ENCODE measurements around the gene FARS2. TPM values are rescaled to one million over a fixed set of nuclear protein-coding genes. Genes with fewer than 3 reads are reported as not detected.

The FARS2 gene
- polyA plus RNA-seq, 1 donor (not counting 4 experiments of a cell fraction or from before 2014, with no cell fraction given): 21.3 TPM

GRCh38 chr6:5453546-5453945, 192.2 kb downstream of the FARS2 start:
- no peak overlapping the region for H3K9ac ChIP-seq (ENCODE audit: control insufficient read depth, extremely low read depth, insufficient read depth, low read length)
- no peak overlapping the region for H3K4me3 ChIP-seq (ENCODE audit: control insufficient read depth in 2 of 3, extremely low read depth in 1 of 3, insufficient read depth in 2 of 3, low read depth in 1 of 3, low read length in 3 of 3)
- H3K27ac ChIP-seq (ENCODE audit: control insufficient read depth, insufficient read depth, low read length): no peak overlapping the region
- H3K79me2 ChIP-seq (ENCODE audit: control insufficient read depth, insufficient read depth, low read length): no peaks in the 10 kb centered on the region
- no peaks in the 10 kb centered on the region for H3K9me3 ChIP-seq (ENCODE audit: control insufficient read depth, low read depth, low read length)
- dilution Hi-C loops (cut with MboI; ENCODE audit: extremely low pct_ligation_motif_present, low sequenced_read_pairs): no loop called here
- no peak for FAIRE-seq
- H3K4me1 ChIP-seq (ENCODE audit: control insufficient read depth, extremely low read depth, insufficient read depth, low read length): peaks cover 23% of the 10 kb centered on the region
- H2AFZ ChIP-seq (ENCODE audit: control insufficient read depth, low read length): no peak overlapping the region
- H3K36me3 ChIP-seq (ENCODE audit: control insufficient read depth in 2 of 2, extremely low read depth in 1 of 2, insufficient read depth in 2 of 2, low read length in 2 of 2): no peaks in the 10 kb centered on the region
- H4K20me1 ChIP-seq (ENCODE audit: control insufficient read depth, extremely low read depth, insufficient read depth, low read length): no peaks in the 10 kb centered on the region
- H3K4me2 ChIP-seq (ENCODE audit: control insufficient read depth, extremely low read depth, insufficient read depth, low read depth, low read length): no peak overlapping the region
- H3K27me3 ChIP-seq (ENCODE audit: control insufficient read depth, extremely low read depth, insufficient read depth, low read length): no peaks in the 10 kb centered on the region
- H3K9me1 ChIP-seq (ENCODE audit: control insufficient read depth, extremely low read depth, insufficient read depth, low read length): no peaks in the 10 kb centered on the region
- no peak for TF ChIP-seq EZH2 (IDR thresholded peaks at IDR 0.05; ENCODE audit: low read length)
- no peak for TF ChIP-seq CTCF (optimal IDR thresholded peaks at IDR 0.05 in 1 of 3, IDR thresholded peaks at IDR 0.05 in 1 of 3, conservative IDR thresholded peaks at IDR 0.05 in 1 of 3; ENCODE audit: extremely low read depth in 1 of 3, insufficient read depth in 2 of 3, low read length in 3 of 3)
- no peak for DNase-seq (ENCODE audit: low read depth, low spot score)

GRCh38 chr6:5455142-5455541, 193.8 kb downstream of the FARS2 start:
- TF ChIP-seq CTCF (optimal IDR thresholded peaks at IDR 0.05 in 1 of 3, IDR thresholded peaks at IDR 0.05 in 1 of 3, conservative IDR thresholded peaks at IDR 0.05 in 1 of 3; ENCODE audit: extremely low read depth in 1 of 3, insufficient read depth in 2 of 3, low read length in 3 of 3) (no peak), EZH2 (IDR thresholded peaks at IDR 0.05; ENCODE audit: low read length) (no peak)
- H3K36me3 ChIP-seq (ENCODE audit: control insufficient read depth in 2 of 2, extremely low read depth in 1 of 2, insufficient read depth in 2 of 2, low read length in 2 of 2): no peaks in the 10 kb centered on the region
- H3K4me3 ChIP-seq (ENCODE audit: control insufficient read depth in 2 of 3, extremely low read depth in 1 of 3, insufficient read depth in 2 of 3, low read depth in 1 of 3, low read length in 3 of 3): no peak overlapping the region
- FAIRE-seq (no peak), DNase-seq (ENCODE audit: low read depth, low spot score) (no peak)
- no peak overlapping the region for H3K4me2 ChIP-seq (ENCODE audit: control insufficient read depth, extremely low read depth, insufficient read depth, low read depth, low read length)
- H3K79me2 ChIP-seq (ENCODE audit: control insufficient read depth, insufficient read depth, low read length): no peaks in the 10 kb centered on the region
- no peaks in the 10 kb centered on the region for H3K27me3 ChIP-seq (ENCODE audit: control insufficient read depth, extremely low read depth, insufficient read depth, low read length)
- H3K4me1 ChIP-seq (ENCODE audit: control insufficient read depth, extremely low read depth, insufficient read depth, low read length): peaks cover 23% of the 10 kb centered on the region
- H2AFZ ChIP-seq (ENCODE audit: control insufficient read depth, low read length): no peak overlapping the region
- dilution Hi-C loops (cut with MboI; ENCODE audit: extremely low pct_ligation_motif_present, low sequenced_read_pairs): no loop called here
- no peaks in the 10 kb centered on the region for H4K20me1 ChIP-seq (ENCODE audit: control insufficient read depth, extremely low read depth, insufficient read depth, low read length)
- no peak overlapping the region for H3K27ac ChIP-seq (ENCODE audit: control insufficient read depth, insufficient read depth, low read length)
- H3K9ac ChIP-seq (ENCODE audit: control insufficient read depth, extremely low read depth, insufficient read depth, low read length): no peak overlapping the region
- H3K9me3 ChIP-seq (ENCODE audit: control insufficient read depth, low read depth, low read length): no peaks in the 10 kb centered on the region
- no peaks in the 10 kb centered on the region for H3K9me1 ChIP-seq (ENCODE audit: control insufficient read depth, extremely low read depth, insufficient read depth, low read length)
